RCC 7860 (cell line): ENCODE measurements around the gene ITGA1.
"Not testable (repeated sequence)": the region's sequence is repeated elsewhere in the genome, so short reads cannot be mapped to it uniquely, and the experiment has no call there.

Experiments
- DNase-seq: peaks from one replicate; pipeline ENCODE4 v3.0.0-alpha.2; 2015; ENCODE audit warnings: low spot score
- FAIRE-seq: peaks from 2 replicates; lab custom pipeline; 2012; peaks lifted over from hg19 to GRCh38; lab: Jason Lieb, UNC

ITGA1 gene

DNA sequence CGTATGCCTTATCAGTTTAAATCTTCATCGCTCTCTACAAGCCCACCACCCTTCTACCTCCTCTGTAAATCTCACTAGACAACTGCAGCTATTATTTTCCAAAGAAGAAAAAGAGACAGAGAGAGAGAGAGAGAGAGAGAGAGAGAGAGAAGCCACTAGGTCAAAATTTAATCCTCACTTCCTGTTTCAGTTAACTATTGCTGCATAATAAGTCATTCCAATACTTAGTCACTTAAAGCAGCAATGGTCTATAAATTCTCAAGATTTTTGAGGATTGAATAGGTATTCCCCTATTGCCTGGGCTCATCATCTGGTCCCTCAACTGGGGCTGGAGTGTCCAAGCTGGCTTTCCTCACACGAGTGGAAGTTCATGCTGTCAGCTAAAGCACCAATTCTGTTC, 68.8 kb downstream of the ITGA1 start:
- DNase-seq (peak; percentile 7), FAIRE-seq (no peak)

DNA sequence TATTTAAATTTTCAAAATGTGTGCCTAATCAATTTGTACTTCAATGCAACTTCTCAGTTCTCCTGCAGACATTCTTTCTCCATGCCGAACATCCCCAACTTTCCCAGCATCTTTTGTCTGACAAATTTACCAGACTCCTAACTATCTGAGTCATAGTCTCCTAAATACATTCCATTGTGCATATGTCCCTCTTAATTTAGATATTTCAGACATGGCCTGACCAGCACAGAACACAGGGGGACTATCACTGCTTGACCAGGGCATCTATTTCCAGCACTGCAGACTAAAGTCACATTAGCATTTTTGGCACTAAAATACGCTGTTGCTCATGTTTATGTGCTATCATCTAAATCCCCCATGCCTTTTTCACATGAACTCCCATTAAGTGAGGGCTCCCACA, 71.9 kb downstream of the ITGA1 start:
- FAIRE-seq, result no peak
- DNase-seq, result no peak

DNA sequence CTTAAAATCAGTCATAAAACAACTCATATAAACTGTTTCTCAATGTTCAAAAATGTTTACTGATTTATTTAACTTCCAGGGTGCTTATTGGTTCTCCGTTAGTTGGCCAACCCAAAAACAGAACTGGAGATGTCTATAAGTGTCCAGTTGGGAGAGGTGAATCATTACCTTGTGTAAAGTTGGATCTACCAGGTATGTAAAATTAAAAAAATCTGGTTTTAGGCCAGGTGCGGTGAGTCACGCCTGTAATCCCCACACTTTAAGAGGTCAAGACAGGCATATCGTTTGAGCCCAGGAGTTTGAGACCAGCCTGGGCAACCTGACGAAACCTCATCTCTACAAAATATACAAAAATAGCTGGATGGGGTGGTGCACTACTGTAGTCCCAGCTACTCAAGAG, 73.7 kb downstream of the ITGA1 start:
- DNase-seq (no peak), FAIRE-seq (no peak)

GRCh38 chr5:52863715-52864290, 76.1 kb downstream of the ITGA1 start:
- FAIRE-seq (no peak), DNase-seq (no peak)

GRCh38 chr5:52864371-52864770, 76.7 kb downstream of the ITGA1 start:
- no peak for DNase-seq
- FAIRE-seq, result no peak

DNA sequence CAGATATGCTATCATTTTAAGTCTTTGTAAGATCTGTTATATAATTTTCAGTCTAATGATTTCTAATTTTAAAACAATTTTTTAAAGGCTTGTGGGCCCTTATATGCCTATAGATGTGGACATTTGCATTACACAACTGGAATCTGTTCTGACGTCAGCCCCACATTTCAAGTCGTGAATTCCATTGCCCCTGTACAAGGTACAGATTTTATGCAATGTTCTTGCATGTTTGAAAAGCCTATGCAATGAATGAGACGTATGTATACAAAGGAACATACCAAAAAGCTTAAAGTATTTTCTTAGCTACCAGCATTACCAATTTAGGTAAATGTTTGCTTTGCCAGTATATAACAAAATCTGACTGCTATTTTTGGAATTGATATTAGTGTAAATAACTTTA, 77.2 kb downstream of the ITGA1 start:
- FAIRE-seq, result no peak
- DNase-seq, result no peak

DNA sequence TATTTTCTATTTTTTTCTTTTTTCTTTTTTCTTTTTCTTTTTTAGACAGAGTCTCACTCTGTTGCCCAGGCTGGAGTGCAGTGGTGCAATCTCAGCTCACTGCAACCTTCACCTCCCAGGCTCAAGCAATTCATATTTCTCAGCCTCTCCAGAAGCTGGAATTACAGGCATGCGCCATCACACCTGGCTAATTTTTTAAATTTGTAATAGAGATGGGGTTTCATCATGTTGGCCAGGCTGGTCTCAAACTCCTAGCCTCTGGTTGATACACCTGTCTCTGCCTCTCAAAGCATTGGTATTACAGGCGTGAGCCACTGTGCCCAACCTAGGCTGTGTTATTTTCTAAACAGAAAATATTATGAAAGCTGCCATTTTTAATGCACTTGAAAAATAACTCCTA, 78.3 kb downstream of the ITGA1 start:
- not testable (repeated sequence) for DNase-seq, FAIRE-seq

DNA sequence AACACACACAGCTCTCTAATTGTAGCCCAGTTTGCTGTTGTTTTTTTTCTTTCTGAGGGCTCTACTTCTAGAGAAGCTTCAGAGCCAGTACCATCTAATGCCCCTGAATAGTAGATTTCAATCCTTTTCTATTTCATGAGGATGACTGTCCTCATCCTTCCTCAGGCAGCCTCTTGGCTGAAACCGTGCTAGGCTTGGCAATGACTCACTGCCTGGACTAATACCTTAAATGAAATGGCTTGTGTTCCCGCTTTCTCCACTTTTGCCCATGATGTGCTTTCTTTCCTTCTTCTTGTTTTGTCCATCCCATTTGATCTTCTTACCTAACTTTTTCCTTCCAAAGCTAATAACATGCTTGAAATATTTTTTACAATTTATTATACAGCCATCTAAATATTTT, 80.1 kb downstream of the ITGA1 start:
- FAIRE-seq (no peak), DNase-seq (no peak)

GRCh38 chr5:52868417-52868816, 80.7 kb downstream of the ITGA1 start:
- FAIRE-seq (no peak), DNase-seq (no peak)

DNA sequence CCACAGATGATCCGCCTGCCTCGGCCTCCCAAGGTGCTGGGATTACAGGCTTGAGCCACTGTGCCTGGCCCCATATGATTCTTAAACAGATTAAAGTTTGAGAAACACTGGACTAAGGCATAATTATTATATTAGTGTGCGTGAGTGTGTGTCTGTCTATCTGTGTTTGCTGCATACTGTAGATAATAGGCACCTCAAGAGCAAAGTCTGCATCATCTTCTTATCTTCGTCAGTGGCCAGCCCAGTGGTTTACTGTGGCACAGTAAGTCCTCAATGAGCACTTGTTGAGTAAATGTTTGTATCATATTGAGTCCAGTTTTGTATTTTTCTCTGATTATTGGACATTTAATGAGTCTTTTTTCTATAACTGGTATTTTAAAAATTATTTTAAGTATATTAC, 81.7 kb downstream of the ITGA1 start:
- DNase-seq (no peak), FAIRE-seq (no peak)

DNA sequence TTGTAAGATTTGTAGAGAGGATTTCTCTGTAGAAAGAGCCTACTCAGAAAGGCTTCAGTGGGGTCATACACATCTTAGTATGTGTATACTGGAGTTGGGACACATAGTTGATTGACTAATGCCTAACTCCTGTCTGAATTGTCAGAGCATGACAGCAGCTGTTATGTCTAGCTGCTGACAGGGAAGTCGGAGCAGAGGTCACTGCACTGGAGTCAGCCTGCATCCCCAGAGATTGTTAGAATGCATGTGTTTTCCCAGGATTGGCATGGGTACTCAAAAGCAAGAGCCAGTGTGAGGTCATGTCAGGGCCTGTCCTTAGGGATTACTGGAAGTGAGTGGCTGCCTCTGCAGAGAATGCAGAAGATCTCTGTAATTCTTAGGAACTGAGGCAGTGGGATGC, 82.7 kb downstream of the ITGA1 start:
- FAIRE-seq (peak; percentile 49), DNase-seq (peak; percentile 44)

DNA sequence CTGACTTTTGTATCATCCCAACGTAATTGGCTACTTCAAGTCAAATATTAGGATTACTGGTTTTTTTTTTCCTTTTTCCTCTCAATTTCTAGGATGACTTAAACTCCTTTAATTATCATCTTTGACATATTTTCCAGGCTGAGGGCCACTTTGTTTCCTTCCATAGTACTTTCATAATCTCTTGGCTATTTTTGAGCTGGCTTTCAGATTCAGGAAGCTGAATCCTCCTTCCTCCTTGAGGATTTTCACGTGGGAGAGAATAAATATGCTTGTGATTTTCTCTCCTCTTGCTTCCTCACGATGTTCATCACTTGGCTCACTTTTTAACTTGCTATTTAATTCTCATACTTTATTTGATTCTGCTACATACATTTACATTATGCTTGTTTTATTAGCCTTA, 88.1 kb downstream of the ITGA1 start:
- no peak for DNase-seq
- FAIRE-seq, result no peak

DNA sequence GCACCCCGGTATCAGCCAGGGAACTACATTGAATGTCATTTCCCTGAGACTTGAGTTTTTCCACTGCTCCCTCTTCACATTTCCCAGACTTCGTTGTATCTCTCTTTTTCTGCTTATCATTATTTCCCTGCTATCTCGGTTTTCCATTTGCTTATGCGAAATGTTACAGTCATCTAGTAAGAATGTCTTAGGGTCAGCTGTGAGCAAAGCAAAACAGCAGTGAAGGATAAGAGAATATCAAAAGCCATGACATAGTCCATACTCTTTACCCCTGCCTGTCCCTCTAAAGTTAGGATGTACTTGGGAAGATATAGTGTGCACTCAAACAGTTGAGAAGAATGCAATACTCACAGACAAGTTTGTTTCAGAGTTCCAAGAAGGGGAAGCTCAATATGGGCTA, 88.7 kb downstream of the ITGA1 start:
- FAIRE-seq, result no peak
- DNase-seq, result no peak

GRCh38 chr5:52878656-52879055, 90.9 kb downstream of the ITGA1 start:
- peak; percentile 17 for DNase-seq
- peak; percentile 35 for FAIRE-seq

GRCh38 chr5:52880541-52880940, 92.8 kb downstream of the ITGA1 start:
- no peak for FAIRE-seq

DNA sequence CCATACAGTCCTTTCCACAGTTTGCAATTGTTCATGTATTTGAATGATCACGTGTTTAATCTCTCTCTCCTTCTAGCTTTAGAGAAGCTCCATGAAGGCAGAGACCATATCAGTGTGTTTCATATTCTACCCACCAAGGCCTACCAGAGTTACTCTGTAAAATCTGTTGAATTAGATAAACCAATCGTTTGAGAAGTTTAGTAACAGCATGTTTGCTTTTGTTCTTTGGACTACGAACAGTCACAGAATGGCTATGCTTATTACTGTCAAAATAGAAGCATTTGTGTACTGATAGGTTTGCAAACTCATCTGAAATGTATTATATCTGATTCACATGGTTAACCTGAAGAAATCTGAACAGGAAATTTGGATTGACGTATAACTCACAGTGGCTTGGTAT, 93.8 kb downstream of the ITGA1 start:
- no peak for FAIRE-seq
- no peak for DNase-seq

More at GRCh38 chr5:52880541-52880940, 92.8 kb downstream of the ITGA1 start:
- DNase-seq, result no peak

- DNase-seq (no peak), FAIRE-seq (no peak)
Observed at GRCh38 chr5:52883110-52883509, 95.4 kb downstream of the ITGA1 start.

- no peak for FAIRE-seq
Observed at GRCh38 chr5:52884453-52884852, 96.7 kb downstream of the ITGA1 start.

GRCh38 chr5:52885614-52886013, 97.9 kb downstream of the ITGA1 start:
- DNase-seq, result no peak
- no peak for FAIRE-seq

More at GRCh38 chr5:52884453-52884852, 96.7 kb downstream of the ITGA1 start:
- no peak for DNase-seq

- no peak for DNase-seq
- no peak for FAIRE-seq
Observed at GRCh38 chr5:52886206-52886605, 98.5 kb downstream of the ITGA1 start.

DNA sequence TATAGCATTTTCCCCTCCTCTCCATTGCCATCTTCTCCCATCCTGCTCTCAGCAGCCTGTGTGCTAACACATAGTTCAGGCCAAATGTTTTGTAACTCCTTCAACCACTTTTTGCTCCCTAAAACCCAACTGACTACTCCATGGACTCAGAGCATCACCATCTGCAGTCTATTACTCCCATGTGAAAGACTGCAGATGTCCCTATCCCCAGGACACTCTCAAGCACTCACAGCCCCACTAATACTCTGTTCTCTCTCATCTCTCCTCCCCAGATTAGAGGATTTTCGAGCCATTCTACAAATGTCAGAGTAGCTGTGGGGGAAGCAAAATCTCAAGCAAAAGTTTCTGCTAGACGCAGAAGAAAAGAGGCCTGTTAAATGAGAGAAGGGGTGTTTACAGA, 99.3 kb downstream of the ITGA1 start:
- no peak for DNase-seq
- FAIRE-seq, result no peak

DNA sequence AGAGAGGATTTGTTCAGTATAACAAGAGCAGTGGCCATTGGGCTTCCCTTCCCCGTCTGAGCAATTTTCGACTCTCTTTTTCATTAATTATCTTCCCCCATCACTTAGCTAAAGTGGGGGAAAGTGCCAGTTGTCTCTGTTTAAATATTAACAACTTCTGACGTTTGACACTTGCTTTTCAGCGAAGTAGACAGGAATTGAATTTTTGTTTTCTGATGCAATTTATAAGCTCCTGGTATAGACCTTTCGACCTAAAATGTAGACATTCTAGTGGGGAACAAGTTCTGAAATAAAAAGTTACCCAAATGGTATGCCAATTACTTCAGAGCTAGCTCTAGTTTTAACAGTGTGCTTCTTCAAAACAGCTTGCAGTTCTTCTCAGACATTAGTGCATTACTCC, 100.6 kb downstream of the ITGA1 start:
- DNase-seq (no peak), FAIRE-seq (no peak)

DNA sequence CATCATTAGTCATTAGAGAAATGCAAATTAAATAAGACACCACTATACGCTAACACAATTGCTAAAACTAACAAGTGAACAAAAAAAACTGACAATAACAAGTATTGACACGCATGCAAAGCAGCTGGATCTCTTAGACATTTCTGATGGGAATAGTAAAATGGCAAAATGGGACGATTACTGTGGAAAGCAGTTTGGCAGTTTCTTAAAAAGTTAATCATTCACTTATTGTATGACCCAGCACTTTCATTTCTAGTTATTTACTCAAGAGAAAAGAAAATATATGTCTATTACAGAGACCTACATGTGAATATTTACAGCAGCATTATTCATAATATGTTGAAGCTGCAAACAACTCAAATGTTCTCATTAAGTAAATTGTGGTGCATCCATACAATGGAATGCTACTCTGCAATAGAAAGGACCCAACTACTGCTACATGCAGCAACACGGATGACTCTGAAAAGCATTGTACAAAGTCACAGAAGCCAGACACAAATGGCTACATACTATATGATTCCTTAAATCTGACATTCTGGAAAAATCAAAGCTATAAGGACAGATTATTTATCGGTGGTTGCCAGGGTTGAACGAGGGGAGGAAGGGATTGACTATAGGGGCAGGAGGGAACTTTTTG, 104.6 kb downstream of the ITGA1 start:
- no peak for FAIRE-seq
- DNase-seq, result no peak
